Stimulated activated CD4-positive, alpha-beta T cell treated with anti-CD3 and anti-CD28 coated beads, Interleukin-12 subunit alpha, Interleukin-12 subunit beta, amount 100 ng/mL, for 24 hours (primary cell): ENCODE data around the gene PAPSS2.
A peak's percentile ranks its signal among the peaks of the same experiment; 100 is the strongest.

Experiments
- DNase-seq, 2 experiments: peaks; one replicate each; pipeline ENCODE4 v3.0.0-alpha.2; 2020; ENCODE audit warnings: low read depth in 2 of 2

The PAPSS2 gene

GRCh38 chr10:87750001-87750671 is 90.5 kb downstream of the PAPSS2 start:
- no peak for DNase-seq

DNA sequence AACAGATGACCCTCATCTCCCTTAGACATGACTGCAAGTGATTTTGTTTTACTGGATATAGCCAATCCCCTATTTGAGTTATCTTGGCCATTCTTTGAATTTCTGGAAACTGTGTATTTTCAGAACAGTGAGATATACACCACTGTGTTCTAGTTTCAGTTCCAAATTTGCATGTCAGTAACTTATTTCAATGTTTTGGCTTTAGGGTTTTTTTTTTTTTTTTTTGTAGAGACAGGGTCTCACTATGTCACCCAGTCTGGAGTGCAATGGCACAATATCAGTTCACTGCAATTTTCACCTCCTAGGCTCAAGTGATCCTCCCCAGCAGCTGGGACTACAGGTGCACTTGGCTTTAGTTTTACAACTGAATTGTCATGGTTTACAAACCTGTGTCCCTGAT is 91.1 kb downstream of the PAPSS2 start:
- DNase-seq = no peak

GRCh38 chr10:87751274-87751673 is 91.6 kb downstream of the PAPSS2 start:
- no peak for DNase-seq

GRCh38 chr10:87752566-87752965 is 92.9 kb downstream of the PAPSS2 start:
- DNase-seq = no peak

GRCh38 chr10:87753995-87754866 is 94.6 kb downstream of the PAPSS2 start:
- DNase-seq = no peak

- DNase-seq = no peak
These were observed 98.0 kb downstream of the PAPSS2 start for GRCh38 chr10:87757685-87758084.

DNA sequence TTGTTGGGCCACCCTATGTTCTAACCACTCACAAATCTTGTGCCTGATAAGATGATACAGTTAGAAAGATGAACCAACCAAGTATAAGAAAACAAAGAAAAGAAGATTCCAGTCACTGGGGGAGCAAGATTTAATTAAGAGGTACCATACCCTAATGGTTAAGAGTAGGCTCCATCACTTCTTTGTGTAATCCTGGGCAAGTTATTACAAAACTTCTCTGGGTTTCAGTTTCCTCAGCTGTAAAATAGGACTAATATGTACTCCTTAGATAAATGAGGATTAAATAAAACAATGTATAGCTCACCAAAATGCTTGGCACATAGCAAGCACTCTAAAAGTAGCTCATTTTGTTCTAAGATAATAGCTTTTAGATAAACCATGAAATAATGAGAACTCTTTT is 99.9 kb downstream of the PAPSS2 start:
- DNase-seq = no peak

DNA sequence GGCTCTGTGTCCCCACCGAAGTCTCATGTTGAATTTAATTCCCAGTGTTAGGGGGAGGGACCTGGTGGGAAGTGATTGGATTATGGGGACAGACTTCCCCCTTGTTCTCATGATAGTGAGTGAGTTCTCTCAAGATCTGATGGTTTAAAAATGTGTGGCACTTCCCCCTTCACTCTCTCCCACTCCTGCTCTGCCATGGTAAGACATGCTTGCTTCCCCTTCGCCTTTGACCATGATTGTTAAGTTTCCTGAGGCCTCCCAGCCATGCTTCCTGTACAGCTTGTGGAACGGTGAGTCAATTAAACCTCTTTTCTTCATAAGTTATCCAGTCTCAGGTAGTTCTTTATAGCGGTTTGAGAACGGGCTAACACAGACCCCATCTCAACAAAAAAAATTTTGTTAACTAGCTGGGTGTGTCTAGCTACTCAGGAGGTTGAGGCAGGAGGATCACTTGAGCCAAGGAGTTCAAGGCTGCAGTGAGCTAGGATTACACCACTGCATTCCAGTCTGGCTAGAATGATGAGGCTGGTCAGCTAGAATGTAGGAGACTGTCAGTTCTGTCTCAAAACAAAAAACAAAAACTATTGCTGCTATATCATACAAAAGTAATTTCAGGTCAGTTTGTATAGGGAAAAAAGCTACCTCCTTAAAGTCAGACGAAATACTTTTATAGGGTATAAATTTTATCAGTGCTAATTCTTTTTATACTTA is 100.7 kb downstream of the PAPSS2 start:
- DNase-seq = no peak

GRCh38 chr10:87761153-87761552 is 101.5 kb downstream of the PAPSS2 start:
- no peak for DNase-seq

- peak; percentile 9 to 25 for DNase-seq
These were observed 102.2 kb downstream of the PAPSS2 start for GRCh38 chr10:87761892-87762291.

DNA sequence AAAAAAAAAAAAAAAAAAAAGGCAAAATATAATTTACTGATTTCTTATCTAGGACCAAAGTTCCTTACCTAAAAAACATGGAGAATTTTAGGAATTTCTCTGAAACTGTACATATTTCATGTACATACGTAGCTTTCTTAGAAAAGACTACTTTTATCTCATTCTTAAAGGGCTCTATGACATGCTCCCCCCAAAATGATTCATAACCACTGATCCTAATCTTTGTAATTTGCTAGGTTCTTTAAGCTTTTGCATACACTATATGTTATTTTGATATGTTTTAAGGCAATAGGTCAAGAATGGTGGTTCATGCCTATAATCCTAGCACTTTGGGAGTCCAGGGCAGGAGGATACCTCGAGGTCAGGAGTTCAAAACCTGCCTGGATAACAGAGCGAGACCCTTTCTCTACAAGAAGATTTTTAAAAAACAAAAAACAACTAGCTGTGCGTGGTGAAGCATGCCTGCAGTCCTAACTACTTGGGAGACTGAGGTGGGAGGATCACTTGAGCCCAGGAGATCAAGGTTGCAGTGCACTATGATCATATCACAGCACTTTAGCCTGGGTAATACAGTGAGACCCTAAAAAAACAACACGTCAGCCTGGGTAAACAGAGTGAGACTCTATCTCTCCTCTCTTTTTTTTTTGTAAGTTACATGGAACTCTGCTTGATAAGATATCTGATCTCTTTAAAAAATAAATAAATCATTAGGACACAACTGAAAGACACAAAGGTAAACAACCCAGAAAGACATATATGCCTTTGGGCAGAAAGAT is 103.6 kb downstream of the PAPSS2 start:
- no peak for DNase-seq

- no peak for DNase-seq
These were observed 104.6 kb downstream of the PAPSS2 start for GRCh38 chr10:87764072-87764934.

- no peak for DNase-seq
These were observed 106.1 kb downstream of the PAPSS2 start for GRCh38 chr10:87765666-87766376.

DNA sequence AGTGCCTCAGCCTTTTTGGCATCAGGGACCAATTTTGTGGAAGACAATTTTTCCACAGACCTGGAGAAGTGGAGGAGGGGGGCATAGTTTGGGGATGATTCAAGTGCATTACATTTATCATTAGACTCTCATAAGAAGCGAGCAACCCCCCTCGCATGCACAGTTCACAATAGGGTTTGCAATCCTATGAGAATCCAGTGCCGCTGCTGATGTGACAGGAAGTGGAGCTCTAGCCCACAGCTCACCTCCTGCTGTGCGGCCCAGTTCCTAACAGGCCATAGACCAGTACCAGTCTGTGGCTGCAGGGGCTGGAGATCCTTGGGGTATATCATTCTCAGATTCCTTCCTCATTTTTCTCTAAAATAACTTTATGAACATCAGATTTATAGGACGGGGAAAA is 107.6 kb downstream of the PAPSS2 start:
- DNase-seq = no peak

DNA sequence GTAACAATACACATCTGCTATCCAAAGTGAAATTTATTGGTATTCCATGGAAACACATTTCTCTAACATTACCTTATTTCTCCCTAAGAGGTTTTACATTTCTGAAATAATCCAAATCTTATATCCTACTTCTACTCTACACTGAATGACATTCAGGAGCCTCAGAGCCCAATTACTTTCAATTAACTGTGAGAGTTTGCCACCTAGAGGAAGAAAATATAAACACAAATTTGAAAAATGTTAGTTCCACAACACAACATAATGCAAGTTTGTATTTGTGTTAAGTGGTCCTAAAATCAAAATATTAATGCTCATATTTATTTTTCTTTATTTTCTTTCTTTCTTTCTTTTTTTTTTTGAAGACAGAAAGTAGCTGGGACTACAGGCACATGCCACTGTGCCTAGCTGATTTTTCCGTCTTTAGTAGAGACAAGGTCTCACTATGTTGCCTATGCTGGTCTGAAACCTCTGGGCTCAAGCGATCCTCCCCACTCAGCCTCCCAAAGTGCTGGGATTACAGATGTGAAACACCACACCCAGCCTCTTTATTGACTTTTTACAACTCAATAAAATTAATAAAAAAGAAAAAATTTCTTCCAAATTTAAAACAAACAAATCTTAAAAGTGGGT is 112.3 kb downstream of the PAPSS2 start:
- DNase-seq = no peak

DNA sequence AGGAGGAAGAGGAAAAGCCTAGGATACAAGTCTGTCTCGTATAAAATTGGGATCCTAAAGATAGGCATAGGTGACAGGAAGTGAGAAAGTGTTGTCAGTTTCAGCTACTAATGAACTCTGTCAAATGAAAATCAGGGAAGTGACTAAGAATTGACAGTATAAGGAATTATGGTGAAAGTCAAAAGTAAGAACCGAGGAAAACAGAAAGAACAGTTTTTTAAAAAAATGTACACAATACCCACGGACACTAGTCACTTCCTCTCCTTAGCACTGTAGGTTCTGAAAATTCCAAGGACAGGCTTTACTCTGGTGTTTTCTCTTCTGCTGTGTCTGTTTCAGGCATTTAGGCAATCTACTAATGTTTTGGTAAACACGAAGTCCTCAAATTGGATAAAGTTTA is 116.1 kb downstream of the PAPSS2 start:
- DNase-seq = no peak

GRCh38 chr10:87776328-87776727 is 116.7 kb downstream of the PAPSS2 start:
- DNase-seq = no peak

GRCh38 chr10:87781545-87781944 is 121.9 kb downstream of the PAPSS2 start:
- no peak for DNase-seq

GRCh38 chr10:87782721-87783120 is 123.0 kb downstream of the PAPSS2 start:
- no peak for DNase-seq

DNA sequence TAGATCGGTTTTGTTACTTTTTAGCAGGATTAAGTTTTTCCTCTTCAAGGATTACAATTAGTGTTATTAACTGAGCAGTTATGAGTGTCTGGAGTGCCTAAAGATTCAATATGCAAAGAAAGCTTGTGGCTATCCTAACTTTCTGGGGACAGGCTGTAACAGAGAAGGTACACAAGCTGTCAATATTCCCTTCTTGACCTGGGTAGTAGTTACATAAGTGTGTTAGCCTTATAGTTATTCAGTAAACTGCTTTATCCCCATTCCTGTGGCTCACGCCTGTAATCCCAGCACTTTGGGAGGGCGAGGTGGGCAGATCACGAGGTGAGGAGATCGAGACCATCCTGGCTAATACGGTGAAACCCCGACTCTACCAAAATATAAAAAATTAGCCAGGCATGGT is 126.7 kb downstream of the PAPSS2 start:
- no peak for DNase-seq
